Central memory CD4-positive, alpha-beta T cell (primary cell): ENCODE measurements around the gene WWC1.
"Not testable (repeated sequence)": the region's sequence is repeated elsewhere in the genome, so short reads cannot be mapped to it uniquely, and the experiment has no call there.

Experiments
- DNase-seq: peaks from one replicate; pipeline ENCODE4 v3.0.0; 2022

WWC1 gene

GRCh38 chr5:168415971-168416370, 124.5 kb downstream of the WWC1 start:
- DNase-seq: no peak

- no peak for DNase-seq
These were observed 126.4 kb downstream of the WWC1 start for GRCh38 chr5:168417731-168418429.

GRCh38 chr5:168420461-168420860, 129.0 kb downstream of the WWC1 start:
- DNase-seq: no peak

GRCh38 chr5:168422431-168422830, 131.0 kb downstream of the WWC1 start:
- DNase-seq: no peak

GRCh38 chr5:168423478-168423877, 132.0 kb downstream of the WWC1 start:
- DNase-seq: no peak

- no peak for DNase-seq
These were observed 132.5 kb downstream of the WWC1 start for GRCh38 chr5:168423971-168424370.

- DNase-seq: no peak
These were observed 133.3 kb downstream of the WWC1 start for GRCh38 chr5:168424594-168425323.

- no peak for DNase-seq
These were observed 134.8 kb downstream of the WWC1 start for GRCh38 chr5:168426007-168426863.

- no peak for DNase-seq
These were observed 135.4 kb downstream of the WWC1 start for GRCh38 chr5:168426864-168427172.

GRCh38 chr5:168427224-168427623, 135.8 kb downstream of the WWC1 start:
- DNase-seq: no peak

- DNase-seq: no peak
These were observed 137.1 kb downstream of the WWC1 start for GRCh38 chr5:168428552-168428951.

- DNase-seq: no peak
These were observed 138.9 kb downstream of the WWC1 start for GRCh38 chr5:168430296-168430695.

GRCh38 chr5:168432903-168433302, 141.5 kb downstream of the WWC1 start:
- no peak for DNase-seq

- no peak for DNase-seq
These were observed 142.6 kb downstream of the WWC1 start for GRCh38 chr5:168434001-168434400.

- DNase-seq: no peak
These were observed 143.4 kb downstream of the WWC1 start for GRCh38 chr5:168434746-168435321.

GRCh38 chr5:168435340-168435739, 143.9 kb downstream of the WWC1 start:
- DNase-seq: not testable (repeated sequence)

GRCh38 chr5:168438349-168438748, 146.9 kb downstream of the WWC1 start:
- no peak for DNase-seq

- DNase-seq: no peak
These were observed 152.1 kb downstream of the WWC1 start for GRCh38 chr5:168443533-168443932.

- no peak for DNase-seq
These were observed 152.7 kb downstream of the WWC1 start for GRCh38 chr5:168443950-168444700.

GRCh38 chr5:168446983-168447619, 155.7 kb downstream of the WWC1 start:
- DNase-seq: no peak

GRCh38 chr5:168447808-168448207, 156.4 kb downstream of the WWC1 start:
- DNase-seq: no peak

GRCh38 chr5:168449166-168449565, 157.7 kb downstream of the WWC1 start:
- DNase-seq: no peak
